ENCODE measurements around the gene UHRF2. TPM values are rescaled to one million over a fixed set of nuclear protein-coding genes. Genes with fewer than 3 reads are reported as not detected.

Gene UHRF2
- total RNA-seq, 1 experiment from 2014 or later, result 39.0 TPM

DNA sequence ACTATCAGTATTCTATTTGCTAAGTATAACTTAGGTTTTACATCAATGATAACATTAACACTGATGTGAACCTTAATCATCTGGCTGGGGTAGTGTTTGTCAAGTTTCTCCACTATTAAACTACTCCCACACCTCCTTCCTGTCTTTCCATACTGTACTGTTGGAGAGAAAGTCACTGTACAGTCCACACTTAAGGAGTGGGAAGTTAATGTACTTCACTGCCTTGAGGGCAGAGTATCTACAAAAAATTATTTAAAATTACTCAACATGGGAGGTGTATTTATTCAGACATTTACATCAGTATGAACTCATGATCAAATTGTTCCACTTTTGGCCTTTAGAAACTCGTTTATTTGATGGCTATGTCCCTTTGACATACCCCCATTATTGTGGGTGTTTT is 11.9 kb downstream of the UHRF2 start (continued):
- TF ChIP-seq, protein P1, sequence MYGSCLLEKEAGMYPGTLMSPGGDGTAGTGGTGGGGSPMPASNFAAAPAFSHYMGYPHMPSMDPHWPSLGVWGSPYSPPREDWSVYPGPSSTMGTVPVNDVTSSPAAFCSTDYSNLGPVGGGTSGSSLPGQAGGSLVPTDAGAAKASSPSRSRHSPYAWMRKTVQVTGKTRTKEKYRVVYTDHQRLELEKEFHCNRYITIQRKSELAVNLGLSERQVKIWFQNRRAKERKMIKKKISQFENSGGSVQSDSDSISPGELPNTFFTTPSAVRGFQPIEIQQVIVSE (CRISPR knock-in tag; IDR thresholded peaks at IDR 0.05; ENCODE audit: borderline replicate concordance), result no peak
- TF ChIP-seq MYBL2 (CRISPR knock-in tag; IDR thresholded peaks at IDR 0.05), result no peak
- no peak for TF ChIP-seq MXD4 (CRISPR knock-in tag; IDR thresholded peaks at IDR 0.05; ENCODE audit: borderline replicate concordance)
- TF ChIP-seq, protein P2, sequence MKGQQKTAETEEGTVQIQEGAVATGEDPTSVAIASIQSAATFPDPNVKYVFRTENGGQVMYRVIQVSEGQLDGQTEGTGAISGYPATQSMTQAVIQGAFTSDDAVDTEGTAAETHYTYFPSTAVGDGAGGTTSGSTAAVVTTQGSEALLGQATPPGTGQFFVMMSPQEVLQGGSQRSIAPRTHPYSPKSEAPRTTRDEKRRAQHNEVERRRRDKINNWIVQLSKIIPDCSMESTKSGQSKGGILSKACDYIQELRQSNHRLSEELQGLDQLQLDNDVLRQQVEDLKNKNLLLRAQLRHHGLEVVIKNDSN (CRISPR knock-in tag; IDR thresholded peaks at IDR 0.05), result no peak
- TF ChIP-seq, protein P3, sequence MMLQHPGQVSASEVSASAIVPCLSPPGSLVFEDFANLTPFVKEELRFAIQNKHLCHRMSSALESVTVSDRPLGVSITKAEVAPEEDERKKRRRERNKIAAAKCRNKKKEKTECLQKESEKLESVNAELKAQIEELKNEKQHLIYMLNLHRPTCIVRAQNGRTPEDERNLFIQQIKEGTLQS (CRISPR knock-in tag; conservative IDR thresholded peaks at IDR 0.05), result no peak
- no peak for TF ChIP-seq CBFB (CRISPR knock-in tag; IDR thresholded peaks at IDR 0.05; ENCODE audit: low read depth)
- TF ChIP-seq, protein P4, sequence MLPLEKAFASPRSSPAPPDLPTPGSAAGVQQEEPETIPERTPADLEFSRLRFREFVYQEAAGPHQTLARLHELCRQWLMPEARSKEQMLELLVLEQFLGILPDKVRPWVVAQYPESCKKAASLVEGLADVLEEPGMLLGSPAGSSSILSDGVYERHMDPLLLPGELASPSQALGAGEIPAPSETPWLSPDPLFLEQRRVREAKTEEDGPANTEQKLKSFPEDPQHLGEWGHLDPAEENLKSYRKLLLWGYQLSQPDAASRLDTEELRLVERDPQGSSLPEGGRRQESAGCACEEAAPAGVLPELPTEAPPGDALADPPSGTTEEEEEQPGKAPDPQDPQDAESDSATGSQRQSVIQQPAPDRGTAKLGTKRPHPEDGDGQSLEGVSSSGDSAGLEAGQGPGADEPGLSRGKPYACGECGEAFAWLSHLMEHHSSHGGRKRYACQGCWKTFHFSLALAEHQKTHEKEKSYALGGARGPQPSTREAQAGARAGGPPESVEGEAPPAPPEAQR (CRISPR knock-in tag; IDR thresholded peaks at IDR 0.05), result no peak
- TF ChIP-seq, protein P5, sequence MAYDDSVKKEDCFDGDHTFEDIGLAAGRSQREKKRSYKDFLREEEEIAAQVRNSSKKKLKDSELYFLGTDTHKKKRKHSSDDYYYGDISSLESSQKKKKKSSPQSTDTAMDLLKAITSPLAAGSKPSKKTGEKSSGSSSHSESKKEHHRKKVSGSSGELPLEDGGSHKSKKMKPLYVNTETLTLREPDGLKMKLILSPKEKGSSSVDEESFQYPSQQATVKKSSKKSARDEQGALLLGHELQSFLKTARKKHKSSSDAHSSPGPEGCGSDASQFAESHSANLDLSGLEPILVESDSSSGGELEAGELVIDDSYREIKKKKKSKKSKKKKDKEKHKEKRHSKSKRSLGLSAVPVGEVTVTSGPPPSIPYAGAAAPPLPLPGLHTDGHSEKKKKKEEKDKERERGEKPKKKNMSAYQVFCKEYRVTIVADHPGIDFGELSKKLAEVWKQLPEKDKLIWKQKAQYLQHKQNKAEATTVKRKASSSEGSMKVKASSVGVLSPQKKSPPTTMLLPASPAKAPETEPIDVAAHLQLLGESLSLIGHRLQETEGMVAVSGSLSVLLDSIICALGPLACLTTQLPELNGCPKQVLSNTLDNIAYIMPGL (CRISPR knock-in tag; IDR thresholded peaks at IDR 0.05), result no peak

DNA sequence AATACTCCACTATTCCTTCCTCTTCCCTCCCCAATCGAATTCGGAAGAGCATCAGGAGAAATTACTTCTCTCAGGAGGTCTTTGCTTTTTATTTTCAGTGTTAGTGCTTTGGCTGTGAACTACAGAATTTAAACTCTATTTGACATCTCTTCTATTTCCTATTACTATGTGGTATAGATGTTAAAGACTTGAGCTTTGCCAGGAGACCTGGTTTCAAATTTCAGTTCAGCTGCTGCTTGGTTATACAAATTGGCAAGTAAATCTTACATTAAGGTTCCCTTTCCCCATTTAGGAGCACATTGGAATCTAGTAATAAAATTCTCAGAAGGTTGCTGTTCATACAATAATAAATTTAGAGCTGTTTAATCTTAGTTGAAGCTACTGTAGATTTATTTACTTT is 13.1 kb downstream of the UHRF2 start:
- Mint-ChIP-seq H3K27ac (peak overlapping the region; percentile 71), H3K4me3 (no peak overlapping the region), H3K4me1 (peaks cover 12% of the 10 kb centered on the region), H3K36me3 (peaks cover 11% of the 10 kb centered on the region), H3K27me3 (ENCODE audit: low read depth) (no peaks in the 10 kb centered on the region), H3K9me3 (no peaks in the 10 kb centered on the region)
- ATAC-seq (no peak), DNase-seq (ENCODE audit: low spot score) (no peak)
- TF ChIP-seq, protein P6, sequence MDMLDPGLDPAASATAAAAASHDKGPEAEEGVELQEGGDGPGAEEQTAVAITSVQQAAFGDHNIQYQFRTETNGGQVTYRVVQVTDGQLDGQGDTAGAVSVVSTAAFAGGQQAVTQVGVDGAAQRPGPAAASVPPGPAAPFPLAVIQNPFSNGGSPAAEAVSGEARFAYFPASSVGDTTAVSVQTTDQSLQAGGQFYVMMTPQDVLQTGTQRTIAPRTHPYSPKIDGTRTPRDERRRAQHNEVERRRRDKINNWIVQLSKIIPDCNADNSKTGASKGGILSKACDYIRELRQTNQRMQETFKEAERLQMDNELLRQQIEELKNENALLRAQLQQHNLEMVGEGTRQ (CRISPR knock-in tag; IDR thresholded peaks at IDR 0.05), result no peak
- no peak for TF ChIP-seq ZNF219 (CRISPR knock-in tag; IDR thresholded peaks at IDR 0.05; ENCODE audit: borderline replicate concordance)
- ChIA-PET CTCF (interaction anchor here (1.0 kb wide), 1 partner anchor 14 kb away, joined by 3 read pairs; the partner anchor contains the start of gene UHRF2), POLR2A (interaction anchor here (0.6 kb wide), 1 partner anchor 40 kb away, joined by 4 read pairs; no protein-coding TSS in a partner anchor)

DNA sequence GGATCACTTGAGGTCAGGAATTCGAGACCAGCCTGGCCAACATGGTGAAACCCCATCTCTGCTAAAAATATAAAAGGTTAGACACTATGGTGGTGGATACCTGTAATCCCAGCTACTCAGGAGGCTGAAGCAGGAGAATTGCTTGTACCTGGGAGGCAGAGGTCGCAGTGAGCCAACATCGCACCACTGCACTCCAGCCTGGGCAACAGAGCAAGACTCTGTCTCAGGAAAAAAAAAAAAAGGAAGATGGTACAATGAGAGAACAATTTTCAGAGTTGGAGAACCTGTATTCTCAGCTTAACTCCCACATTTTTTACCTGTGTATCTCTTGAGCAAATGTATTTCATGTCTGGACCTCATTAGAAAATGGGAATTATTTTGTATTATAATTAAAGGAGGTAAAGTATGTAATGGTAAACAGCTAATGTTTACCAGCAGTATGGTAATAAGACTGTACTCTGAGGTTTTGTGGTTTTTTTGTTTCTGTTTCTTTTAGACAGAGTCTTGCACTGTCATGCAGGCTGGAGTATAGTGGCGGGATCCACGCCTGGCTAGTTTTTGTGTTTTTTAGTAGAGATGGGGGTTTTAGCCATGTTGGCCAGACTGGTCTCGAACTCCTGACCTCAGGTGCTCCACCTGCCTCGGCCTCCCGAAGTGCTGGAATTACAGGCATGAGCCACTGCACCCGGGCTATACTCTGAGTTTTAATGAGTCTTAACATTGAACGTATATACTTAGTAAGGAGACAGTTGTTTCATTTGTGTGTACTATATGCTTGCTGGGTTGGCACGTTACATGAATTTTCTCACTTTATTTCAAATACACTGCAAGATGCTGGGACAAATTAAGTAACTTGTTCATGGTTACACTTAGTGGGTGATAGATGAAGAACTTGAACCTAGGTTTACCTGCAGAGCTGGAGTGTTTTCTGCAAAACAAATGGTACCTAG is 16.2 kb downstream of the UHRF2 start:
- peaks cover 12% of the 10 kb centered on the region for H3K4me1 Mint-ChIP-seq
- no peaks in the 10 kb centered on the region for H3K27me3 Mint-ChIP-seq (ENCODE audit: low read depth)
- no peak overlapping the region for H3K4me3 Mint-ChIP-seq
- TF ChIP-seq, protein P7, sequence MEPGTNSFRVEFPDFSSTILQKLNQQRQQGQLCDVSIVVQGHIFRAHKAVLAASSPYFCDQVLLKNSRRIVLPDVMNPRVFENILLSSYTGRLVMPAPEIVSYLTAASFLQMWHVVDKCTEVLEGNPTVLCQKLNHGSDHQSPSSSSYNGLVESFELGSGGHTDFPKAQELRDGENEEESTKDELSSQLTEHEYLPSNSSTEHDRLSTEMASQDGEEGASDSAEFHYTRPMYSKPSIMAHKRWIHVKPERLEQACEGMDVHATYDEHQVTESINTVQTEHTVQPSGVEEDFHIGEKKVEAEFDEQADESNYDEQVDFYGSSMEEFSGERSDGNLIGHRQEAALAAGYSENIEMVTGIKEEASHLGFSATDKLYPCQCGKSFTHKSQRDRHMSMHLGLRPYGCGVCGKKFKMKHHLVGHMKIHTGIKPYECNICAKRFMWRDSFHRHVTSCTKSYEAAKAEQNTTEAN (CRISPR knock-in tag; IDR thresholded peaks at IDR 0.05), result no peak
- no peak for TF ChIP-seq ZNF423 (CRISPR knock-in tag; IDR thresholded peaks at IDR 0.05)
- TF ChIP-seq, protein P8, sequence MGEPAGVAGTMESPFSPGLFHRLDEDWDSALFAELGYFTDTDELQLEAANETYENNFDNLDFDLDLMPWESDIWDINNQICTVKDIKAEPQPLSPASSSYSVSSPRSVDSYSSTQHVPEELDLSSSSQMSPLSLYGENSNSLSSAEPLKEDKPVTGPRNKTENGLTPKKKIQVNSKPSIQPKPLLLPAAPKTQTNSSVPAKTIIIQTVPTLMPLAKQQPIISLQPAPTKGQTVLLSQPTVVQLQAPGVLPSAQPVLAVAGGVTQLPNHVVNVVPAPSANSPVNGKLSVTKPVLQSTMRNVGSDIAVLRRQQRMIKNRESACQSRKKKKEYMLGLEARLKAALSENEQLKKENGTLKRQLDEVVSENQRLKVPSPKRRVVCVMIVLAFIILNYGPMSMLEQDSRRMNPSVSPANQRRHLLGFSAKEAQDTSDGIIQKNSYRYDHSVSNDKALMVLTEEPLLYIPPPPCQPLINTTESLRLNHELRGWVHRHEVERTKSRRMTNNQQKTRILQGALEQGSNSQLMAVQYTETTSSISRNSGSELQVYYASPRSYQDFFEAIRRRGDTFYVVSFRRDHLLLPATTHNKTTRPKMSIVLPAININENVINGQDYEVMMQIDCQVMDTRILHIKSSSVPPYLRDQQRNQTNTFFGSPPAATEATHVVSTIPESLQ (CRISPR knock-in tag; IDR thresholded peaks at IDR 0.05), result no peak
- ChIA-PET CTCF (interaction anchor here (0.6 kb wide), 1 partner anchor 67 kb away, joined by 4 read pairs; no protein-coding TSS in a partner anchor), POLR2A (interaction anchor here (0.7 kb wide), 1 partner anchor 17 kb away, joined by 3 read pairs; no protein-coding TSS in a partner anchor)
- no peaks in the 10 kb centered on the region for H3K9me3 Mint-ChIP-seq
- H3K36me3 Mint-ChIP-seq, result 0 out of 2 replicates have a peak, but pooled peaks cover 3% of the 10 kb centered on the region
- ATAC-seq (no peak), DNase-seq (ENCODE audit: low spot score) (no peak)
- H3K27ac Mint-ChIP-seq, result no peak overlapping the region; the same call in 1 of the 2 replicates
